Measurements from ENCODE around the gene APOBEC3G. TPM values are rescaled to one million over a fixed set of nuclear protein-coding genes. Genes with fewer than 3 reads are reported as not detected.
"Not testable (repeated sequence)": the region's sequence is repeated elsewhere in the genome, so short reads cannot be mapped to it uniquely, and the experiment has no call there.

The APOBEC3G gene
- total RNA-seq (10 to 100 TPM in 8 of 9 donors, 1 to 10 TPM in 1; 7.4 to 29.3 (median 15.2) TPM), polyA plus RNA-seq (10 to 100 TPM; 11.6 to 19.4 (median 16.3) TPM)
- long read RNA-seq, donor 1, partial matches to known transcripts, result 0 of 4 reads
- long read RNA-seq, donor 1, other reads (novel, unspliced or antisense), result 0 of 4 reads
- long read RNA-seq, donor 2, partial matches to known transcripts, result 0 of 1 reads
- long read RNA-seq, donor 2, other reads (novel, unspliced or antisense), result 0 of 1 reads
- long read RNA-seq, donor 3, result 0 reads
- long read RNA-seq, donor 4, transcript APOBEC3G-201 (8 exons, 1,834 nt), result major isoform, 11 of 14 reads
- long read RNA-seq, donor 4, partial matches to known transcripts, result 1 of 14 reads
- long read RNA-seq, donor 4, other reads (novel, unspliced or antisense), result 2 of 14 reads
- long read RNA-seq, donor 5, transcript APOBEC3G-201 (8 exons, 1,834 nt), result major isoform, 27 of 34 reads
- long read RNA-seq, donor 5, partial matches to known transcripts, result 1 of 34 reads
- long read RNA-seq, donor 5, other reads (novel, unspliced or antisense), result 5 of 34 reads
- long read RNA-seq, donor 6, transcript APOBEC3G-201 (8 exons, 1,834 nt), result major isoform, 12 of 16 reads
- long read RNA-seq, donor 6, partial matches to known transcripts, result 2 of 16 reads
- long read RNA-seq, donor 6, other reads (novel, unspliced or antisense), result 1 of 16 reads
- long read RNA-seq, donor 7, partial matches to known transcripts, result 0 of 1 reads
- long read RNA-seq, donor 7, other reads (novel, unspliced or antisense), result 0 of 1 reads
- long read RNA-seq, donor 8, partial matches to known transcripts, result 0 of 2 reads
- long read RNA-seq, donor 8, other reads (novel, unspliced or antisense), result 0 of 2 reads
- long read RNA-seq, donor 9, partial matches to known transcripts, result 0 of 2 reads
- long read RNA-seq, donor 9, other reads (novel, unspliced or antisense), result 0 of 2 reads
- long read RNA-seq, donor 10, result 0 reads

DNA sequence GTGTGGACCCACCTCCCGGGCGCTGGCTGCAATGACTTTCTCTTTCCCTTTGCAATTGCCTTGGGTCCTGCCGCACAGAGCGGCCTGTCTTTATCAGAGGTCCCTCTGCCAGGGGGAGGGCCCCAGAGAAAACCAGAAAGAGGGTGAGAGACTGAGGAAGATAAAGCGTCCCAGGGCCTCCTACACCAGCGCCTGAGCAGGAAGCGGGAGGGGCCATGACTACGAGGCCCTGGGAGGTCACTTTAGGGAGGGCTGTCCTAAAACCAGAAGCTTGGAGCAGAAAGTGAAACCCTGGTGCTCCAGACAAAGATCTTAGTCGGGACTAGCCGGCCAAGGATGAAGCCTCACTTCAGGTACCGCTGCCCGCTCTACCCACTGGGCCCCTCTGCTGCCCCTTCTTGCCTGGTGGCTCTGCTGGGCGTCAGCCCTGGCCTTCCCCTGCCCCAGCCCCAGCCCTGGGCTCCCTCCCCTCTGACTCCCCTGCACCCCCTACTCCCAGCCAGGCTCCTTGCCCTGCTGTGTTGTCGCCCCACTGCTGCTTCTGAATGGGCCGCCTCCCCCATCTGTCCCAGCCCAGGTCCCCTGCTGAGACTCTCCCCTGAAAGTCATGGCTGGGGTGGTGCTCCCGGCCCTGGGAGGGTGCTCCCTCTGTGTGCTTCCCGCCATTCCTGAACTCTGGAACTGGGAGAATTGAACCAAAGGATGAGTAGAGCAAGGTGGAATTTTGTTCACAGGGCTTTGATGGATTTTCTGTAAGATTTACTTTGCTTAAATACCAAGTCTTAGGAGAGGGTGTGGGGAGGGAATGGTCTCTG, at the start of gene APOBEC3G:
APOBEC3G (plus strand) TSS at position 250 of the 815 bp plus-strand sequence; CDS start at position 337, 87 bp downstream.
- H3K27ac ChIP-seq, result peak within 1 kb of the TSS in 4 of 5 donors; percentile 61 to 91 (median 78)
- DNase-seq, result peak; percentile 41 to 81 (median 69)
- peak within 1 kb of the TSS in 2 of 4 donors; percentile 40 to 76 for H3K4me3 ChIP-seq
- WGBS, 4 donors, result 13 to 70% (median 30%) methylated on average over 2 to 14 of the region's 17 CpGs
- intact Hi-C loops (cut with DNase I); H3K4me1 ChIP-seq (replicated peaks in 1 of 2); H3K27me3 ChIP-seq; H3K9me3 ChIP-seq (replicated peaks in 1 of 3); H3K36me3 ChIP-seq (replicated peaks in 1 of 2): not testable (repeated sequence)
- TF ChIP-seq POLR2A (IDR thresholded peaks at IDR 0.05), result peak; percentile 36 to 50

DNA sequence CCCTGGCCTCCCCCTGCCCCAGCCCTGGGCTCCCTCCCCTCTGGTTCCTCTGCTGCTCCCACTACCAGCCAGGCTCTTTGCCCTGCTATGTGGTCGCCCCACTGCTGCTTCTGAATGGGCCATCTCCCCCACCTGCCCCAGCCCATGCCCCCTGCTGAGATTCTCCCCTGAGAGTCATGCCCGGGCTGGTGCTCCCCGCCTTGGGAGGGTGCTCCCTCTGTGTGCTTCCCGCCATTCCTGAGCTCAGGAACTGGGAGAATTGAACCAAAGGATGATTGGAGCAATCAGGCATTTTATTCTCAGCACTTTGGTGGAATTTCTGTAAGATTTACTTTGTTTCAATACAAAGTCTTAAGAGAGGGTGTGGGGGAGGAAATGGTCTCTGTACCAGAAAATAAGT, 49.4 kb upstream of the APOBEC3G start:
- DNase-seq, result no peak
- Histone ChIP-seq H3K4me1 (replicated peaks in 1 of 2) (no peaks in the 10 kb centered on the region), H3K4me3 (no peak overlapping the region), H3K27me3 (no peaks in the 10 kb centered on the region), H3K36me3 (replicated peaks in 1 of 2) (peaks cover 0 to 13% of the 10 kb centered on the region in 2 donors), H3K9me3 (replicated peaks in 1 of 3) (no peaks in the 10 kb centered on the region), H3K27ac (no peak overlapping the region)
- 80 to 96% (median 92%) methylated on average over 4 of the region's 4 CpGs for WGBS, 4 donors
- TF ChIP-seq, protein P1, sequence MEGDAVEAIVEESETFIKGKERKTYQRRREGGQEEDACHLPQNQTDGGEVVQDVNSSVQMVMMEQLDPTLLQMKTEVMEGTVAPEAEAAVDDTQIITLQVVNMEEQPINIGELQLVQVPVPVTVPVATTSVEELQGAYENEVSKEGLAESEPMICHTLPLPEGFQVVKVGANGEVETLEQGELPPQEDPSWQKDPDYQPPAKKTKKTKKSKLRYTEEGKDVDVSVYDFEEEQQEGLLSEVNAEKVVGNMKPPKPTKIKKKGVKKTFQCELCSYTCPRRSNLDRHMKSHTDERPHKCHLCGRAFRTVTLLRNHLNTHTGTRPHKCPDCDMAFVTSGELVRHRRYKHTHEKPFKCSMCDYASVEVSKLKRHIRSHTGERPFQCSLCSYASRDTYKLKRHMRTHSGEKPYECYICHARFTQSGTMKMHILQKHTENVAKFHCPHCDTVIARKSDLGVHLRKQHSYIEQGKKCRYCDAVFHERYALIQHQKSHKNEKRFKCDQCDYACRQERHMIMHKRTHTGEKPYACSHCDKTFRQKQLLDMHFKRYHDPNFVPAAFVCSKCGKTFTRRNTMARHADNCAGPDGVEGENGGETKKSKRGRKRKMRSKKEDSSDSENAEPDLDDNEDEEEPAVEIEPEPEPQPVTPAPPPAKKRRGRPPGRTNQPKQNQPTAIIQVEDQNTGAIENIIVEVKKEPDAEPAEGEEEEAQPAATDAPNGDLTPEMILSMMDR (IDR thresholded peaks at IDR 0.05), result no peak
- TF ChIP-seq POLR2A (IDR thresholded peaks at IDR 0.05), result no peak
- intact Hi-C loops (cut with DNase I), result no loop called here

DNA sequence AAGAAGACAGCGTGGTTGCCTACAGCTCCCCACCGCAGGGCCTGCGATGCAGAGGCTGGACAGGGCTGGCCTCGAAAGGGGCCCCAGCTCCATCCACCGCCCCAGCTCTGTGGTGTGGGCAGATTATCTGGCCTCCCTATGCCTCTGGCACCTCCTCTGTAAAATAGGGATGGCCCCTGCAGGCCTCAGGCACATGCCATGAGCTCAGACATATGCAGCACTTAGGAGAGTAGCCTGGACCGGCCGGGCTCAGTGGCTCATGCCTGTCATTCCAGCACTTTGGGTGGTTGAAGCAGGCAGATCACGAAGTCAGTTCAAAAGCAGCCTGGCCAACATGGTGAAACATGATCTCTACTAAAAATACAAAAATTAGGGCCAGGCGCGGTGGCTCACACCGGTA, 48.8 kb upstream of the APOBEC3G start:
- peaks cover 0 to 11% of the 10 kb centered on the region in 2 donors for H3K36me3 ChIP-seq (replicated peaks in 1 of 2)
- no peak overlapping the region for H3K4me3 ChIP-seq
- no peaks in the 10 kb centered on the region for H3K27me3 ChIP-seq
- TF ChIP-seq, protein P1 (IDR thresholded peaks at IDR 0.05), result no peak
- no peak for TF ChIP-seq POLR2A (IDR thresholded peaks at IDR 0.05)
- WGBS, 4 donors, result 88 to 95% (median 94%) methylated on average over 11 of the region's 11 CpGs
- intact Hi-C loops (cut with DNase I), result no loop called here
- no peaks in the 10 kb centered on the region for H3K9me3 ChIP-seq (replicated peaks in 1 of 3)
- H3K27ac ChIP-seq, result no peak overlapping the region
- no peak for DNase-seq
- no peaks in the 10 kb centered on the region for H3K4me1 ChIP-seq (replicated peaks in 1 of 2)

DNA sequence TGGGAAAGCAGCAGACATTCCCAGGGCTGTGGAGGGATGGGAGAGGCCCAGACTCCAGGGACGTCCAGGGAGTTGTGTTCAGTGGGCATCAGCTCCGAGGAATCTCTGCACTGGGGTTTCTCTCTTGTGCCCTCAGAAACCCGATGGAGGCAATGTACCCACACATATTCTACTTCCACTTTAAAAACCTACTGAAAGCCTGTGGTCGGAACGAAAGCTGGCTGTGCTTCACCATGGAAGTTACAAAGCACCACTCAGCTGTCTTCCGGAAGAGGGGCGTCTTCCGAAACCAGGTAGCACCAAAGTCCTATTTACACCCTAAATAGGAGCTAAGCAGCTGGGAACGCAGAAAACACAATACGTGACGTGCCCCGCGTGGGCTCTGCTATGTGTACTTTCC, 47.8 kb upstream of the APOBEC3G start:
- no peaks in the 10 kb centered on the region for H3K4me1 ChIP-seq (replicated peaks in 1 of 2)
- DNase-seq, result no peak
- no peak for TF ChIP-seq POLR2A (IDR thresholded peaks at IDR 0.05)
- TF ChIP-seq, protein P1 (IDR thresholded peaks at IDR 0.05), result no peak
- no peak overlapping the region for H3K4me3 ChIP-seq
- peaks cover 0 to 1% of the 10 kb centered on the region in 2 donors for H3K36me3 ChIP-seq (replicated peaks in 1 of 2)
- H3K9me3 ChIP-seq (replicated peaks in 1 of 3), result no peaks in the 10 kb centered on the region
- WGBS, 4 donors, result 86 to 93% (median 90%) methylated on average over 13 of the region's 13 CpGs
- intact Hi-C loops (cut with DNase I), result no loop called here
- no peaks in the 10 kb centered on the region for H3K27me3 ChIP-seq
- H3K27ac ChIP-seq, result no peak overlapping the region

All from adrenal gland (tissue), 19 donors.